CD4-positive, alpha-beta T cell treated with Interleukin-12 subunit alpha and Interleukin-12 subunit beta, for 1 hour (primary cell): ENCODE data around the gene TRPC1.

ENCODE experiments used
- DNase-seq: peaks from one replicate; pipeline ENCODE4 v3.0.0-alpha.2; 2020

Gene TRPC1

DNA sequence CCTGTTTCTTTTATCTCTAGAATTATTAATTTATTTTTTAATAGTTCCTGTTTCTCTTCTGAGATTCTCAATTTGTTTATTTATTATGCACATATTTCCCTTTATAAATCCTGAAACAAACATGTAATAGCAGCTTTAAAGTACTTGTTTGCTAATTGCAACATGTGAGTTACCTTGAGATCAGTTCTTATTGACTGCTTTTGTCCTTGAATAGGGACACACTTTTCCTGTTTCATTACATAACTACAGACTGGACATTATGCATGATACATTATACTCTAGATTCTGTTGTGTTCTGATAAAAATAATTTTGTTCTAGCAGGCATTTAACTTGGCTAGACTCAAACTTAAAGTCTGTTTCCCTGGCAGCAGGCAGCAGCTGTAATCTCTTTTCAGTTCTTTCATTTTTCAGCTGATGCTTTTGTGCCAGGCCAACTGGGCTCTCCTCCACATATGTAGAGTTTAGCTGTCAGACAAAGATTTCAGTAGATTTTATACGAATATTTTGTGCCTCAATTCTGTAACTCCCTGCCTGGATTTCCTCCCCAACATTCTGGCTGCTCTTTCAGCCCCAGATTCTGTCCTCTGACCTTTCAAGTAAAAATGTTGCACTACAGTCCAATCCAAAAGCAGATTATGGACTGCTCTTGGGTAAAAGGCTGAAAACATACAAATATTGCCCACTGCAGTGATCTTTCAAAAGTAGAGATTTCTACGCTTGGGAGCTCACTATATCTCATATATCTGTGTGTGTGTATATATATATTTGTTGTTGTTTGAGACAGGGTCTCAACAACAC, 123.1 kb downstream of the TRPC1 start:
- no peak for DNase-seq

DNA sequence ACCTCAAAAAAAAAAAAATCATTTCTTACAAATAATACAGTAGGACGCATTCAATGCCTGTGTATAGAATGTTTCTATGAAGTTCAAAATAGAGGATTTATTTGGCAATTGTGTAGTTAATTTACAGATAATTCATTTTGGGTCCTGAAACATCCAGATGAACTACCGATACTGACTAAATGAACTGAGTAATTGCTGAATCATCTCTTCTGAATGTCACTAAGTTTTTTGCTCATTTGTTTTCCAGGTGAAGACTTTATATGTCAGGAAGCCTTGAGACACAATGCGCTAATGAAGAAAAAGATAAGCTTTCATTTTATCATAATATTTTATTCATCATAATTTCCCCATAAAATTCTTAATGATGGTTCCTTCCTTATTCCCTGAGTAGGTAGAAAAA, 125.3 kb downstream of the TRPC1 start:
- DNase-seq: no peak

DNA sequence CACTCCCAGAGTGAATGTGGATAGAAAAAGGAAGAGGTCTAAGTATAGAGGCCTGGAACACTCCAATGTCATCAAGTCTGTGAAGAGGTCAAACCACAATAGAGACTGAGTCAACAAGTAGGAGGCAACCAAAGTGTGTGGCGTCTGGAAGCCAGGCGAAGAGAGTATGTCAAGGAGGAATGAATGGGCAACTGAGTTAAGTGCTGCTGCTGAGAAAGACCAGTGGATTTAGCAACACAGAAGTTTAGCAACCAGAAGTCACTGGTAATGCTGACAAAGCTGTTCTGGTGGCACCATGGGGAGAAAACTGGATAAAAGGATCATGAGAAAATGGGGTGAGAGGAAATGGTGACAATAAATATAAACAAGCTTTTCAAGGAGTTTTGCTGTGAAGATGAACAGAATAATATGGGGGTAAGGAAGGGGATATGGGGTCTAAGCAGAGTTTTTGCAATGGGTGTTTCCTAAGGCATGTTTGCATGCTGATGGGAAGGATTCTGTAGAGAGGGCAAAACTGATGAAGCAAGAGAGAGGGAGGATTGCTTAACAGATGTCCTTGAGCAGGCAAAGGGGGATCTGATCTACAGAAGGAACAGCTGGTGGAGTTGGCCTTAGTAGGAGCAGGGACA, 126.7 kb downstream of the TRPC1 start:
- no peak for DNase-seq

DNA sequence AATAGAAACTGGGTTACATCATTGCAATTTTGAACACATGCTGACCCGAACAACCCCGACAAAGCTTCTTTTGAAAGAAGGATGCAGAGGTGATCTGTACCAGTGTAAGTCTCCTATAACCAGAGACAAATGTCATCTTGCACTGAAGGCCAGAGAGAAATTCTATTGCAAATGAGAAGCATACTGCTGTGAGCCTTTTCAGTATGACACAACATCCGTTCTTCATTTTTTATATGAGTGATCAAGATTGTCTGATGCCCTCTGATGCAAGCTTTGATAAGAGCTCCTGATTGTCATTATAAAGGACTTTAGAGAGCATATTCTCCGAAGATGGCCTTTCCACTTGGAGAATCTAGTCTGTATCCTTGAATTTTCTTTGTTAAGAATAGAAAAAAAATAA, 128.2 kb downstream of the TRPC1 start:
- DNase-seq: no peak

DNA sequence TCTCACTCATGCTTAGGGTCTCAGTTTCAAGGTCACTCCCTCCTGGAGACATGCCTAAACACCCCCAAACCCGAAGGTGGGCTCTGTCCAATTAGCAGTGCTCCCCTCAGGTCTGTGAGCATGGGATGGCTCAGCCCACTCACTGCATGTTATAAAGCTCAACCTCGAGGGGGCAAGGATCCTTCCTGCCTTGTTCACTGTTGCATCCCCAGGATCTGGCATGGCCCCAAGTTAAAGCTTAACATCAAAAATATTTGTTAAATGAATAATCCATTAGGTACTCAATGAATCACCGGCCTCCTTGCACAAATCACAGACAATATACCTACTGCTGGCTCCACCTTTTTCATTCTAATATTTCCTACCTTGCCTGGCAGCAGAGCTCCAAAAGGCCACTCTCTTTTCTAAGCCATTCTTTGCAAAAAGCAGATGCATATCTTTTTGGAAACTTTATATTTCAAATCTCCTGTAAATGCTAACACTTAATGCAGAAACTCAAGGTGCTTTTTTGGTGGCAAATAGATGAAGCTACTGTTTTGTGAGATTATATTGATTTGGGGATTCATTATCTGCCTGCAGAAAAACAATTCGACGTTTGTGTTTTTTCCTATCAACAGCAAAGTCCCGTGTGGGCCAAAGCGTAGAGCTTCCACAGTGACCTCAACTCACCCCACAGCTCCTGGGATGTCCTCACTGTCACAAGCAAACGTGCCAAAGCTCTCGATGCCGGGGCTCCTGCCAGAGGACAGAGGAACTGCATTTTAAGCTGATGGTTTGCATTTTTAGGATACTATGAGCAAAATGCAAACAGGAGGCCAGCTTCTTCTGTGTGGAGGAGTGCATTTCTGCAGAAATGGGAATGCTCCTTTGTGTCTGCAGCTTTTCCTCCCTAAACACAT, 129.7 kb downstream of the TRPC1 start:
- DNase-seq: no peak

DNA sequence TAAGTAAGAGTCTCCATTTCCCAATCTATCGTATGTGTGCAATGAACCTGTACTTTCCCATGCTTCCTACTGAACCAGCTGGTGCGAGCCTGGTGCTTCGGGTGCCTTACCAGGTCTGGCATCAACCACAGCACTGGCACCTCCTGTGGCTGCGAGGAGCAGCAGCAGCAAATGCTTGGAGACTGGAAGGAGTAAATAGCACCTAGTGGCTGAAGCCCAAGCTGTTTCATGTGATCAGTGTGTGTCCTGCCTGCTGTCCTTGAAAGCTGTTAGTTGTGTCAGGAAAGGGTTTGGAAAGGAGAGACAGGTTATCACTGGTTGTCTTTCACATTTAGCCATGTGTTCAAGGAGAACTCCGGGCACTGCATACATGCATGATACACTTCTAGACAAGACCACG, 133.2 kb downstream of the TRPC1 start:
- DNase-seq: no peak
